ENCODE data around the gene FOXRED1.
"Not testable (repeated sequence)": the region's sequence is repeated elsewhere in the genome, so short reads cannot be mapped to it uniquely, and the experiment has no call there.

The FOXRED1 gene

DNA sequence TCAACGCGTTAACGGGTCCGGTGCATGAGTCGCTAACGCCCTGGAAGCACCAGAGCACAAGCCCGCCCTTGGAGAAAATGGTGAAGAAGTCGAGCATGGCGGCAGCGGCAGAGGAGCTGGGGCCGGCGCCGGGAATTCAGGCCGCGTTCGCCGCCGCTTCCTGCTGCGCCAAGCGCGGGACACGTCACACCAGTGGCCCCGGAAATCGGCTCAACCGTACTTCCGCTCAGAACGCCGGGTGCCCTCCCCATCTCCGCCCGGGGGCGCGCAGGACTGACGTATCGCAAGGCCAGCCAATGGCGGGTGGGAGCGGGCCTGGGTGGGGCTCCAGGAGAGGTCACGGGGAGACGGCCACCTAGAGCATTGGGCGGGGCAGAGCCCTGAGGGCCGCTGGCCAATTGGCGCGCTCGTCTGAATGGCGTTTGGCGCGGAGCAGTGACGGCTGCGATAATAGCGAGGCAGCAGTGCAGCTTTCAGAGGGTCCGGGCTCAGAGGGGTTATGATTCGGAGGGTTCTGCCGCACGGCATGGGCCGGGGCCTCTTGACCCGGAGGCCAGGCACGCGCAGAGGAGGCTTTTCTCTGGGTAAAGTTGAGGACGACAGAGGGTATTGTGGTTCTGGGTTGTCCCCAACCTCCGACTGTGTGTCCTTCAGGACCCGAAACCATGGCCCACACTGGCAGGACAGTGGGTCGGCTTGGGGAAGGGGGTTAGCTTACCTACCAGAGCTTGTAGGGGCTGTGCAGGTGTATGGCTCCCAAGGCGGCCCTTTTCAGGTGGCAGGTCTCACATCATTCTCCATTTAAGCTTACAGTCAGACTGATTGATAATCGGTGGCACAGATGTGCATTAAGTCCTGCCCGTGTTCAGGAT lies at the start of gene FOXRED1, which contains the start of gene SRPRA:
FOXRED1 (plus strand) TSS at position 447 of the 872 bp plus-strand sequence; CDS start at position 500, 53 bp downstream.
SRPRA (minus strand) TSS at position 188 of the 872 bp plus-strand sequence; CDS start at position 97, 91 bp downstream.
- in situ Hi-C loops (cut with HindIII; ENCODE audit: low sequenced_read_pairs), result no loop called here

DNA sequence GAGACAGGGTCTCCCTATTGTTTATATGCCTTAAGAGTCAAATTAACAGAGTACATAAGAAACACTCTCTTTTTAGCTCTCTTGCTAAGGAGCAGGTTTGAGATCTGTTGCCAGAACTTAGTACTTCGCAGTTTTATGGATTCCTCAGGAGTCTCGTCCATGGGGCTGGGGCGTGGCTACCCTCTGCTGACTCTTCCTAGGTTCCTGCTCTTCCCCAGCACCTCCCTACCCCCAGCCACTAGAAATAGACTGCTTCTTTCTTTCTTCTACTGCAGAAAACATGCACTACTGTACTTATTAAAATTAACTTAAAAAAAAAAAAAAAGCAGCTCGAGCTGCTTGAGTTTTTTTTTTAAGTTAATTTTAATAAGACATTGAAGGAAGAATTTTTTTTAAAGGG lies 49.4 kb upstream of the FOXRED1 start:
- in situ Hi-C loops (cut with HindIII; ENCODE audit: low sequenced_read_pairs), result no loop called here

DNA sequence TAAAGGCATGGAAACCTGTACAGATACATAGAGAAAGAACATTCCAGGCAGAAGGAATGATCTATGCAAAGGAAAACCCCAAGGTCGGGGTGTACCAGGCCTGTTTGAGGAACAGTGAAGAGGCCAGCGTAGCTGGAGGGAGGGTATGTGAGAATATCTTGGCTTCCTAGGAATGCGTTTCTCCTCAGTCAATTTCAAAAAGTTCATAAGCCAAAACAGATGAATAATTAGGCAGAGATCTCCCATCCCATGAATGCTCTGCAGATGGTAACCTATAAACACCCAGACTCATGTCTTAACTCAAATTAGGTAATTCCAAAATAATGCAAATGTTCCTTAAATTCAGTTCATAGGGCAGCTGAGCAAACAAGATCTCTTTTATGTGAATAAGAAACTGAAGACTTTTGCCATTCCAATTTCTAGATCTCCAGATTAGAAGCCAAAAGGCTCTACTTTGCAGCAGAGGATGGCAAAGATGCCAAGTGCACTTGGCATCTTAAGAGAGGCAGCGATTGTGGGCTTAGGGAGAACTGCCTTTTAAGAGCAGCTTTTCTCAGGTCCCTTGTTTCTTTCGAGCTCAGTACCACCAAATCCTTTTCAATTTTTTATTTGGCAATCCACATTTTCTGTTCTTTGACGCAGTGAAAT lies 44.2 kb upstream of the FOXRED1 start:
- in situ Hi-C loops (cut with HindIII; ENCODE audit: low sequenced_read_pairs), result loop anchor here (5.0 kb wide), 1 partner anchor 47 kb away; no protein-coding TSS in a partner anchor

DNA sequence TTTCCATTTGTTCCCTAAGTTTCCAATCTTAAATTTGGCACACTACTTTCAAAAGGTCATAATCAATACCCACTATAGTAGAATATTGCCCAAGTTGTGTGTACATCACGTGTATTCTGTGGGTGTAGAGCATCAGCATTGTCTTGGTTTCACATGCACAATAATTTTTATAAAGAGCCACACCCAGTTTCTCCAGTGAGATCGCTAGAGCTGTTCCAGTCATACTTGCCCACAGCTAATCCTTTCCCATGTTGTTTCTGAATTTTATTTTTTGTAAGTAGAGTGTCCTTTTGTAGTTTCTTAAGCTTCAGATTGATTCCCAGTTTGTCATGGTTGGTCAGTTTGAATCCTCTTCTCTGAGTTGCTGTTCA lies 43.7 kb upstream of the FOXRED1 start:
- in situ Hi-C loops (cut with HindIII; ENCODE audit: low sequenced_read_pairs), result no loop called here

DNA sequence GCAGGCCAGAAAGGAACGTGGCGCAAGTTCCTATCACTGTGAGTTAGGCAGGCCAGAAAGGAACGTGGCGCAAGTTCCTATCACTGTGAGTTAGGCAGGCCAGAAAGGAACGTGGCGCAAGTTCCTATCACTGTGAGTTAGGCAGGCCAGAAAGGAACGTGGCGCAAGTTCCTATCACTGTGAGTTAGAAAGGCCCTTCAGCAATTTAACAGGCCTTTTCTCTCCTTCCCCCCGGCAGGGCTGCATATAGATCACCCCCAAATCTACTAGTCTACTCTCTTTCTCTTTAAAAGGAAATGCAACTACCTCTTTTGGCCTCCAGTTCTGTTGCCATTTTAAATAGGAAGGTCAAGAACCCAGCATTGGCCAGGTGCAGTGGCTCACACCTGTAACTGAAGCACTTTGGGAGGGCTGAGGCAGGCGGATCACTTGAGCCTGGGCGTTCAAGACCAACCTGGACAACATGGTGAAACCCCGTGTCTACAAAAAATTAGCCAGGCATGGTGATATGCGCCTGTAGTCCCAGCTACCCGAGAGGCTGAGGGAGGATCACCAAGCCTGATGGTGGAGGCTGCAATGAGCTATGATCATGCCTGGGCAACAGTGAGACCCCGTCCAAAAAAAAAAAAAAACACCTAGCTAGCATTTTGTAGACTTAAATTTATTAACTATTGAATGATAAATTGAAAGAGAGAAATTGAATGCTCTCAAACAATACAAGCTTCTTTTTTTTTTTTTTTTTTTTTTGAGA lies 42.4 kb upstream of the FOXRED1 start:
- in situ Hi-C loops (cut with HindIII; ENCODE audit: low sequenced_read_pairs), result no loop called here

DNA sequence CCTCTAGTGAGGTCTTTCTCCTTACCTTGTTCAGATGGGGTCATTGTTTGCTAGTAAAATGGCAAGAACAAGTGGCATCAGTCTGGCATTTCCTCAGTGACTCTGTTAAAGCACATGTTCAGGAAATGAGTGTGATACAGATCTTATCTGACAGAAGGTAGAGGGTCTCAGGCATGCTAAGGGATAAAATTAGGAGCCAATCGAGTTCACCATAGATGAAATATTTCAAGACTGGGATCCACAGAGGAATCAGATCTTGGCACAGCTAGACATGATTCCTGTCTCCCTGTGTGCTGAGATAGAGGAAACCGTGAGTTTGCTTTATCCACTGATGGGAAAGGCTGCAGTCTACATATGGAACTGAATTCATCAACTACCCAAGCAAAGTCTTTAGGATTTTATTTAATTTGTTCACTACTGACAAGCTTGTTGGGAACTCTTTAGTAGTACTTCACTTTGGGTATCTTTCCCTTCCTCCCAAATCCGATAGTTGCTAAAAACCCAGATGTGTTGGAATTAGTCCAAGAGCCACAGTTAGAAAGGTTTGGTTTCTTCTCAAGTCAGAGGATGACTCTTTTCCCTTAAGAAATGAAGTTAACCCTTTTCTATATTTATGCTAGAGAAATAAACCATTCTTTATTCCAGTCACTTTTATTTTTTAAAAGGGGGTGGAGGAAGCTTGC lies 39.0 kb upstream of the FOXRED1 start:
- in situ Hi-C loops (cut with HindIII; ENCODE audit: low sequenced_read_pairs), result no loop called here

DNA sequence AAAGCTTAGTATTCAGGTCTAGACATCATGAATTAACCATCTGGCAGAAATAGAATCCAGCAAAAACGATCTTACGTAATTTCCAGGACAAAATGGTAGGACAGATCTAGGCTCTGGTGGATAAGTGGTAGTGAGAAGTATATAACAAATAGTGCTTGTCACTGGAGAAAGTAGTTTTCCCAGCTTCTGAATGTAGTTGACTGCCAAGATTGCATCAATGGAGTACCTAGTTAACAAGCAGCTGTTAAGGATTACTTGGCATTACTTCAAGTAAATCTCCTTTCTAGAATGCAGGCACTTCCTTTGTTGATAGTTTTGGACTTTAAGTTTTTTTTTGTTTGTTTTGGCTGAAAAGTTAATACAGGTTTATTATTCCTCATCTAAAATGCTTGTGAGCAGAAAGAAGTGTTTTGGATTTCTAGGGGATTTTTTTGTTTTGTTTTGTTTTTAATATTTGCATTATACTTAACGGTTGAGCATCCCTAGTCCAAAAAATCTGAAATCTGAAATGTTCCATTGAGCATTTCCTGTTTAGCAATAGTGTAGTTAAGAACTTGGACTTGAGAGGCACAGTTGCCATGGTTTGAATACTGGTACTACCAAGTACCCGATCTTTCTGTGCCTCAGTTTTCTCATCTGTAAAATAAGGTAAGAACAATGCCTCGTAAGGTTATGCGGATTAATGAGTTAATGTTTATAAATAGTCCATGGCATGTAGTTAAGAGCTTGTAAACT lies 37.1 kb upstream of the FOXRED1 start:
- in situ Hi-C loops (cut with HindIII; ENCODE audit: low sequenced_read_pairs), result no loop called here

DNA sequence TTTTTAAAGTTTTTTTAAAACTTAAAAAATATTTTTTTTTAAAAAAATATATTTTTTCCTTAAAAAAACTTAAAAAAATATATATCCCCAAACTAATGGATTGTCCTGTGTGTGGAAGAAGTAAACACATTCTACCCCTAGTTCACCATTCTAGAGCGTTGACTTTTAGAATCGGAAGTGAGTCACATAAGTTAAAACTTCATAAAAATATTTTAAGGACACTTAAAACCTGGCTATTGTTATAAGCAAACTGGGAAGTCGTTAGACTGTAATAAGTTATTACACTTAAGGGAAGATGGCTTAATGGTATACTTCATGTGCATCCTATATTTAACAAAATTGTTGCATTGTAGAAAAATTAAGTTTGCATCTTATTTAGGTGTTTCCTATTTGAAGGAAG lies 36.3 kb upstream of the FOXRED1 start:
- in situ Hi-C loops (cut with HindIII; ENCODE audit: low sequenced_read_pairs), result no loop called here

DNA sequence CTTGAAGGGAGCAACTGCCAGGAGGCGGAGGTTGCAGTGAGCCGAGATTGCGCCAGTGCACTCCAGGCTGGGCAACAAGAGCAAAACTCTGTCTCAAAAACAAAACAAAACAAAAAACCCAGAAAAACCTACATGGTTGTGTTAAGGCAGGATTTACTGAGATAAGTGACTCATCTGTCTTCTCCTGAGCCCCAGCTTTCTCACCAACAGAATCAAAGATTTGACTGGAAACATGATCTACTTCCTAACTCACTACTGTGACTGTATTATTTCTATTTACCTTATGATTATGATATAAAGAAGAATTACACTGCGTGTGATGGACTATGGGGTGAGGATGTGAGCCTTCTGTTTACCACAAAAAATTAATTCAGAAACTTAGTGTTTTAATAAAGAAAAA lies 35.6 kb upstream of the FOXRED1 start:
- in situ Hi-C loops (cut with HindIII; ENCODE audit: low sequenced_read_pairs), result no loop called here

DNA sequence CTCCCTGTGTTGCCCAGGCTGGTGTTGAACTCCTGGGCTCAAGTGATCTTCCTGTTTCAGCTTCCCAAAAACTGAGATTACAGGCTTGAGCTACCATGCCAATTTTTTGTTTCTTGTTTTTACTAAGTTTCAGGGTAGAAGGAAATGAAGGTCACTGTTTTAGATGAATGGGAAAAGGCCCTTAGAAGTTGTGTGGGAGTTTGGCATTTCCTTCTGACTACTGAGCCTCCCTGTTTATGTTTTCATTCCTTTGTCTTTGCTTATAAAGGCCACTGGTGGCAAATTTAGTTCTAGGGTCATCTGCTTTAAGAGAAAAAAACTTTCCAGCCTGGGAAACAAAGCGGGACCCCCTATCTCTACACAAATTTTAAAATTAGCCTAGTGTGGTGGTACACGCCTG lies 22.3 kb upstream of the FOXRED1 start:
- in situ Hi-C loops (cut with HindIII; ENCODE audit: low sequenced_read_pairs), result no loop called here

DNA sequence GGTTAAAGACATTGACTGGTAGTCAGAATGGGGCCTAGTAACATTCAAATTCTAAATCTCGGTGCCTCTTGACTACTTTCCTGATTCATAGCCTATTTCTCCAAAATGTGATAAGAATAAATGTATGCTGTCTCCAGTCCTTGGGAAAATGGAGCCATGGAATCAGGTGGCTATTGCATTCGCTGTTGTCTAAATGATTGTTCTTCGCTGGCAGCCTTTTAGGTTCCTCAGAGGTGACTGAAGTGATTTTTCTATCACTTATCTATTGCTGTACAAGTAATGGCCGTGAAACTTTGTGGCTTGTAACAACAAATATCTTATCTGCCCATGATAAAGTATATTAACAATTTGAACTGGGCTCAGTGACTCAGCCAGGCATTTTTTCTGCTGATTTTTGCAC lies 15.7 kb upstream of the FOXRED1 start:
- in situ Hi-C loops (cut with HindIII; ENCODE audit: low sequenced_read_pairs), result no loop called here

DNA sequence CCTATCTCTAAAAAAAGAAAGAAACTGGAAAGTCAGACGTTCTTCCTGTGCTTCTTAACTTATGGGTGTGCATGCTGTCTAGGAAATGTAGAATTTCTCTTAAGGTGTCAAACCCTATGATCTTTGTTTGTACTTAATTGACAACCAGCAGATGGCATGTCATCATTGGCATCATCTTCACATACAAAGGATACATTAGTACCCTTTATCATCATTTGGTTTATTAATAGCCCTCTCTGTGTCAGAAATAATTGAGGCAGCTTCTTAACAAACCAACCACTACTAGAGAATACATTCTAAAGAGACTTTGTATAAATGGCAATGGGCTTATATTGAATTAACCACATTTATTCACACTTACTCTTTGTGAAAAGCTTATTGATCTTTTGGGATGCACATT lies 14.1 kb upstream of the FOXRED1 start:
- in situ Hi-C loops (cut with HindIII; ENCODE audit: low sequenced_read_pairs), result no loop called here

DNA sequence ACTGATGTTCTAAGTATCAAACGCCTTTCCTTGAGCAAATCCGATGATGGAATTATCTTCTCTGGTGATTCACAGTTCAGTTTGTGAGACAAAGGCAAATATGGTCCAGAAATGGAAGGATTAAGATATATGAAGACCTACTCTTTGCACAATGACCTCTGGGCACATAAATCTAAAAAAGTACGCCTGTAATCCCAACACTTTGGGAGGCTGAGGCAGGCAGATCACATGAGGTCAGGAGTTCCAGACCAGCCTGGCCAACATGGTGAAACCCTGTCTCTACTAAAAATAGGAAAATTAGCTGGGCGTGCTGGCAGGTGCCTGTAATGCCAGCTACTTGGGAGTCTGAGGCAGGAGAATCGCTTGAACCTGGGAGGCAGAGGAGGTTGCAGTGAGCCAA lies 13.4 kb upstream of the FOXRED1 start:
- in situ Hi-C loops (cut with HindIII; ENCODE audit: low sequenced_read_pairs), result not testable (repeated sequence)

DNA sequence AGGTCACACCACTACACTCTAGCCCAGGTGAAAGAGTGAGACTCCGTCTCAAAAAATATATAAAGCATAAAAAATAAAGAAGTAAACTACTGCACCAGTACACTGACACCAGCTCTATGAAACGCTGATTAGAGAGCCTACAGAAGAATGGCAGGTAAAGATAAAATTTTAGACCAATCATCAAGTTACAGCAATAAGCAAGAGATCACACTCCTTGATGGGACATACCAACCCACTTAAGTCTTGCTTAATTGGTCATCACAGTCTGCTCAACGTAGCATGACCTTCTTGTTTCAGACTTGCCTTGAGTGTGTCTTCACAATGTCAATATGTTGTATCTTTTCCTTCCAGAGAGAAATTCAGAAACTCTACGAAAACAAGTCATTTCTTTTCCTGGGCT lies 12.7 kb upstream of the FOXRED1 start:
- in situ Hi-C loops (cut with HindIII; ENCODE audit: low sequenced_read_pairs), result no loop called here

DNA sequence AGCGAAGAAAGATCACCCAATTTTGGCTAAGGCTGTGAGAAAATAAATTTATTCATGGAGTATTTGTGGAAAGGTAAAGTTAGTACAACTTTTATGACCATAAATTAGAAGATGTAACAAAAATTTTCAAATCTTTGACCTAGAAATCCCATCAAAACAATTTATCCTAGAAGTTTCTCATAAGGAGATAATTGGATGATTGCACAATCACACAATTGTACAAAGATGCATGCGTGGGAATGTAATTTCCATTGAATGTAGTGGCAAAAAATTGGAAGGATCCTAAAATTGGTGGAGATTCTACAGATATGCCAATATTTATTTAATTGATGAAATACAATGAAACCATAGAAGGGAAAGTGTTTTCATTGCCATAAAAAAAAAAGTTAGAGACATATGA lies 11.8 kb upstream of the FOXRED1 start:
- in situ Hi-C loops (cut with HindIII; ENCODE audit: low sequenced_read_pairs), result no loop called here

DNA sequence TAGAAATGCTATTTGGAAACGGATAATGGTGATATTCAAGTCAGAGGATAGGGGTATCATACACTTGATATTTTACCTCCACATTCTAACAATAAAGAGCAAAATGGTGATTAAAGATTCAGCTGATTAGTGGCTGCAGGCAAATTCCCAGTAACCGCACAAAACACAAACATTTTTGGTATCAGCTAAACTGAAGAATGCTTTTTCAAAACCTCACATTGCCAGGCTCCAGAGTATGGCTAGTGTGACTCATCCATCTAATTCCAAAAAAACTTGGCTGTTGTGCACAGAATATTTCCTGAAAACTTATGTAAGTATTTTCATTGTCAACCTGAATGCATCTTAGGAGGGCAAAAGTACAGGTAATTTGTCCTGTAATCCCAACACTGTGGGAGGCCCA lies 11.2 kb upstream of the FOXRED1 start:
- in situ Hi-C loops (cut with HindIII; ENCODE audit: low sequenced_read_pairs), result no loop called here

DNA sequence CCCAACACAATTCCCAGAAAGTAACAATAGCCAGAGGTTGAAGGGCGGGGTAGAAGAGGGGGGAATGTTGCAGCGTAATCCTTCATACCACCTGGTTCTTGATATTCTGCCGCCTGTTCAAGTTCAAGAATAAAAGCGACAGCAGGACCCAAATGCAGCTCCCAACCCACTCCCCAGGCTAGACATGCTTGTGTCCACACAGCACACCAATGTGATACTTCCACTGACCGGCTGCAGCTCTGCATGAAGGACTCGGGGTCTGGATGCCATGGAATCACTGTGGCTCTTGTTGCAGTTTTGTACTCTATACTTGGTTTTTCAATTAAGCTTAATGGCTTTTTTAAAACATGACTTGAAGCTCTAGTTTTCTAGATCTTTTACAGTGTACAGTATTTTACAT lies 6.7 kb upstream of the FOXRED1 start:
- in situ Hi-C loops (cut with HindIII; ENCODE audit: low sequenced_read_pairs), result no loop called here

DNA sequence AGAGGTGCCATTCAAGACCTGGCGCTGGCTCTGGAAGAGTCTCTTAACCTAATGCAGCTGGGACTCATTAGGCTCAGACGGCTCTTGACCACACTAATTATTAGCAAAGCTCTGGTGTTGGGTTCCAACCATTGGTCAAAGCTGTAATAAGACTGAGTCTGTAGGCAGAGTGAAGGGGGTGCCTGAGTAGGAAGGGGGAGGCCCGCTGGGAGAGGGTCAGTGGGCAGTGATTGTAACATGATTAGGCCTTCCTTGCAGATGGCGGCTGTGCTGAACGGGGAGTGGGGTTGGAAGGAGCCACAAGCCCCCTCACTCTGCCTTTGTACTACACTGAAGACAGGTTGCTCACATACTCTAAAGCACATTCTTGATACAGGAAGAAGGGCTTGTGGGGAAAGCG lies 5.5 kb upstream of the FOXRED1 start:
- in situ Hi-C loops (cut with HindIII; ENCODE audit: low sequenced_read_pairs), result no loop called here

DNA sequence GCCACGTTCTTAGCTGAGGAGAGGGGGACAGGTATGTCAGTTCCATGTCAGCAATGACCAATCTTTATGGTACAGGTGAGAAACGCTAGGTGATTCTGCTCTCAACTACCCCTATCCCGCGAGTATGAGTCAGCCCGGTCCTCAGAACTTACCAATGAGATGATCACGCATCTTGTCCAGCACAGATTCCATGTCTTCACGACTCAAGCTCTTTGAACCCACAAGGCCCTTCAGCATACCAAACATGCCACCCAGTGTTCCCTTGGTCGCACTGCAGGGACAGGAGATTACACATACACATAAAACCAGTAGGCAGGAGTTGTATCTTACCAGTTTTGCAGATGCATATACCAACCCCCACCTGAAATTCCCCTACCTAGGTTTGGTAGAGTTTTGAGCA lies 3.1 kb upstream of the FOXRED1 start:
- in situ Hi-C loops (cut with HindIII; ENCODE audit: low sequenced_read_pairs), result no loop called here

DNA sequence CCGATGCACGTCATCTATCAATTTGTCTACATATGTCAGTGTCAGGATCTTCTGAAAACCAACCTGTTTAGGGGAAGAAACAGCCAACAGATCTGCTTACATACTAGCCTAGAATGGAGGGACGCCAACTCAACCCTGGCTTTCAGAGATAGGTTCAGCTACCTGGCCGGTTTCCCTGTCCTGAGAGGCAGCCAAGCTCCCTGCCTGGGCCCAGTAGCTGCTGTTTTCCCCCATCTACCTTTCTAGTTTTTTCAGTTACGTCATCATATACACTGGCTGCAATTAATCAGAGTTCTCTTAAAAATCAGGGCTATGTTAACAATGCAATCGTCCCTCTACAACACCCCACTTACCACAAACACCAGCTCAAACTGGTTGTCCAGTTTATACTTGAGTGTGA lies 1.3 kb upstream of the FOXRED1 start:
- in situ Hi-C loops (cut with HindIII; ENCODE audit: low sequenced_read_pairs), result no loop called here

All from endothelial cell of hepatic sinusoid (primary cell).